B cell (primary cell): Measurements from ENCODE around the gene FAM78B. TPM values are rescaled to one million over a fixed set of nuclear protein-coding genes. Genes with fewer than 3 reads are reported as not detected.

Experiments
- ATAC-seq: fragments of 200-7000 bp; cut with Tn5 transposase; one replicate; pipeline ENCODE4 v1.10.0; 2021; ENCODE audit warnings: low read depth, mild to moderate bottlenecking, moderate number of reproducible peaks, moderate library complexity
- CTCF ChIA-PET: fragments of 350-600 bp; sonication (Branson Sonifier 250); formaldehyde crosslinking; loops from one replicate; lab custom pipeline; 2021; ENCODE audit warnings: antibody characterized with exemption, inconsistent platforms; lab: Charles Lee
- POLR2A ChIA-PET: fragments of 350-600 bp; sonication (Branson Sonifier 250); formaldehyde crosslinking; loops from one replicate; lab custom pipeline; 2021; ENCODE audit warnings: antibody characterized with exemption; lab: Charles Lee
- DNase-seq: peaks from one replicate; pipeline ENCODE4 v3.0.0; 2013
- H2AFZ ChIP-seq: 2 replicates; pipeline ENCODE4 v1.6.1; 2012; ENCODE audit warnings: mild to moderate bottlenecking, low read depth, low read length; ENCODE audit not compliant: insufficient read depth, poor library complexity, severe bottlenecking
- H3K27ac ChIP-seq, 2 donors: 1 replicate in 1 of 2; 2 replicates in 1 of 2; pipeline ENCODE4 v1.5.1; 2012 to 2013; ENCODE audit warnings: low read length in 2 of 2, mild to moderate bottlenecking in 2 of 2, moderate library complexity in 1 of 2
- H3K27me3 ChIP-seq, 4 experiments: fragments of 200-600 bp in 1 of 4; sonication (generic) in 1 of 4; replicated peaks in 1 of 4; 1 replicate in 2 of 4; 2 replicates in 2 of 4; pipeline versions ENCODE4 v1.6.1 to v1.7.0; 2013 to 2016; ENCODE audit warnings: low read length in 3 of 4, mild to moderate bottlenecking in 2 of 4, mixed read lengths in 1 of 4, moderate library complexity in 1 of 4; ENCODE audit not compliant: insufficient read depth in 4 of 4, control insufficient read depth in 3 of 4; ENCODE audit errors: control extremely low read depth in 1 of 4
- H3K36me3 ChIP-seq, 2 experiments: replicated peaks in 1 of 2; 1 replicate in 1 of 2; 2 replicates in 1 of 2; pipeline versions ENCODE4 v1.6.1 to v1.7.1; 2013; ENCODE audit warnings: low read length in 1 of 2; ENCODE audit not compliant: insufficient read depth in 2 of 2, control insufficient read depth in 1 of 2; ENCODE audit errors: control extremely low read depth in 1 of 2, extremely low read depth in 1 of 2
- H3K4me1 ChIP-seq, 2 donors: fragments of 200-600 bp in 1 of 2; sonication (generic) in 1 of 2; 1 replicate in 1 of 2; 2 replicates in 1 of 2; pipeline versions ENCODE4 v1.5.1 to v1.6.1; 2013 to 2017; ENCODE audit warnings: low read length in 2 of 2; ENCODE audit not compliant: control insufficient read depth in 2 of 2, insufficient read depth in 2 of 2
- H3K4me2 ChIP-seq: replicated peaks from 2 replicates; pipeline ENCODE3; 2012; ENCODE audit warnings: mild to moderate bottlenecking, low read depth, low read length; ENCODE audit not compliant: poor library complexity, severe bottlenecking
- H3K4me3 ChIP-seq, 5 experiments: fragments of 200-600 bp in 1 of 5; sonication (generic) in 1 of 5; 1 replicate in 3 of 5; 2 replicates in 2 of 5; pipeline versions ENCODE4 v1.5.1 to v1.7.0; 2011 to 2016; ENCODE audit warnings: low read length in 4 of 5, mild to moderate bottlenecking in 4 of 5, low read depth in 2 of 5, control low read depth in 1 of 5, moderate library complexity in 1 of 5; ENCODE audit not compliant: insufficient read depth in 1 of 5; ENCODE audit errors: control extremely low read depth in 1 of 5, extremely low read depth in 1 of 5
- H3K79me2 ChIP-seq: fragments of 200-600 bp; sonication (generic); one replicate; pipeline ENCODE4 v1.6.0; 2016; ENCODE audit warnings: low read length; ENCODE audit not compliant: control insufficient read depth, insufficient read depth
- H3K9ac ChIP-seq: fragments of 200-600 bp; sonication (generic); 2 replicates; pipeline ENCODE4 v1.6.1; 2017; ENCODE audit warnings: mild to moderate bottlenecking, low read length, moderate library complexity
- H3K9me3 ChIP-seq, 3 donors: one replicate each; pipeline versions ENCODE4 v1.6.1 to v1.7.1; 2013; ENCODE audit warnings: low read length in 2 of 3; ENCODE audit not compliant: control insufficient read depth in 2 of 3, insufficient read depth in 1 of 3; ENCODE audit errors: control extremely low read depth in 1 of 3
- H4K20me1 ChIP-seq: 2 replicates; pipeline ENCODE4 v1.6.0; 2012; ENCODE audit warnings: mild to moderate bottlenecking, low read length; ENCODE audit not compliant: insufficient read depth, control insufficient read depth, poor library complexity, severe bottlenecking
- H3K27ac Mint-ChIP-seq: one replicate; pipeline ENCODE4 v1.8.0; 2021; ENCODE audit warnings: mixed read lengths
- H3K27me3 Mint-ChIP-seq: one replicate; pipeline ENCODE4 v1.8.0; 2021; ENCODE audit warnings: mixed read lengths
- H3K4me1 Mint-ChIP-seq: one replicate; pipeline ENCODE4 v1.8.0; 2021; ENCODE audit warnings: mixed read lengths
- H3K4me3 Mint-ChIP-seq: one replicate; pipeline ENCODE4 v1.8.0; 2021; ENCODE audit warnings: mixed read lengths
- H3K9me3 Mint-ChIP-seq: one replicate; pipeline ENCODE4 v1.8.0; 2022; ENCODE audit warnings: mixed read lengths; ENCODE audit not compliant: insufficient read depth
- CTCF ChIP-seq: fragments of 200-600 bp; IDR thresholded peaks from one replicate; pipeline ENCODE4 v1.8.0; 2022; ENCODE audit warnings: antibody characterized with exemption, mild to moderate bottlenecking
- EZH2 ChIP-seq: IDR thresholded peaks from 2 replicates; pipeline ENCODE4 v1.6.1; 2012; ENCODE audit warnings: borderline replicate concordance, low read depth, mild to moderate bottlenecking, moderate library complexity, low read length; ENCODE audit not compliant: insufficient read depth, poor library complexity, severe bottlenecking
- WGBS: methylation state at CpG from one replicate; pipeline ENCODE4 v1.1.5; 2013; ENCODE audit warnings: missing lambda C conversion rate; ENCODE audit not compliant: insufficient coverage; 5-methylcytosine and 5-hydroxymethylcytosine counted together
- intact Hi-C: fragments of 100-400 bp; cut with micrococcal nuclease; formaldehyde crosslinking; loops from one replicate; pipeline ENCODE4 v1.10.0; 2022
- polyA plus RNA-seq: library from polyadenylated mRNA; depleted of rRNA; stranded (reverse); fragments of >200 nt; gene quantifications from 2 replicates; pipeline ENCODE4 v1.2.3, GENCODE V29; 2012
- total RNA-seq, 2 donors: library from RNA; stranded (reverse); fragments of 120-200 nt in 1 of 2; gene quantifications; 1 replicate in 1 of 2; 2 replicates in 1 of 2; pipeline versions ENCODE4 v1.2.3 to v1.2.4, GENCODE V29; 2013 to 2022

The FAM78B gene
- total and polyA plus RNA-seq, 2 donors (not counting 1 experiment from before 2014, with no cell fraction given), result 0.22 to 0.81 TPM

- Mint-ChIP-seq H3K4me3 (no peak overlapping the region), H3K4me1 (peaks cover 4% of the 10 kb centered on the region), H3K27me3 (peaks cover 4% of the 10 kb centered on the region), H3K27ac (no peak overlapping the region), H3K9me3 (peaks cover 5% of the 10 kb centered on the region)
- TF ChIP-seq CTCF (no peak), EZH2 (no peak)
- ATAC-seq, result no peak
- H3K79me2 ChIP-seq, result no peaks in the 10 kb centered on the region
- no peaks in the 10 kb centered on the region for H3K4me1 ChIP-seq
- peaks cover 0 to 3% (median 1%) of the 10 kb centered on the region in 3 donors for H3K9me3 ChIP-seq
- no peak for DNase-seq
- WGBS, result 93% methylated on average over 3 of the region's 3 CpGs
- H3K36me3 ChIP-seq, result no peaks in the 10 kb centered on the region
- CTCF ChIA-PET, result no interaction called here
- POLR2A ChIA-PET, result no interaction called here
- H3K9ac ChIP-seq, result no peak overlapping the region
- peaks cover 0 to 5% (median 0%) of the 10 kb centered on the region in 4 experiments for H3K27me3 ChIP-seq
- no peak overlapping the region for H3K27ac ChIP-seq
- intact Hi-C loops, result no loop called here
- no peak overlapping the region for H3K4me2 ChIP-seq
- no peak overlapping the region for H3K4me3 ChIP-seq
- H4K20me1 ChIP-seq, result no peaks in the 10 kb centered on the region
- H2AFZ ChIP-seq, result no peak overlapping the region
Measured at GRCh38 chr1:166129006-166129405, 37.8 kb downstream of the FAM78B start.

- no peak for ATAC-seq
- no peak for DNase-seq
- H3K36me3 ChIP-seq, result no peaks in the 10 kb centered on the region
- ChIA-PET POLR2A (no interaction called here), CTCF (no interaction called here)
- no peak overlapping the region for H3K9ac ChIP-seq
- Mint-ChIP-seq H3K4me1 (peaks cover 4% of the 10 kb centered on the region), H3K4me3 (no peak overlapping the region), H3K9me3 (peaks cover 5% of the 10 kb centered on the region), H3K27ac (no peak overlapping the region), H3K27me3 (peaks cover 4% of the 10 kb centered on the region)
- no peak overlapping the region for H3K4me3 ChIP-seq
- H3K9me3 ChIP-seq, result peaks cover 0 to 1% (median 0%) of the 10 kb centered on the region in 3 donors
- H3K4me2 ChIP-seq, result no peak overlapping the region
- H2AFZ ChIP-seq, result no peak overlapping the region
- WGBS, result no CpG with 5 or more reads among the region's 1 CpG
- no peaks in the 10 kb centered on the region for H4K20me1 ChIP-seq
- H3K27me3 ChIP-seq, result no peaks in the 10 kb centered on the region
- TF ChIP-seq EZH2, result no peak
- no peak for TF ChIP-seq CTCF
- H3K79me2 ChIP-seq, result no peaks in the 10 kb centered on the region
- H3K27ac ChIP-seq, result no peak overlapping the region
- intact Hi-C loops, result no loop called here
- H3K4me1 ChIP-seq, result no peaks in the 10 kb centered on the region
Measured at GRCh38 chr1:166128195-166128594, 38.6 kb downstream of the FAM78B start.
